ENCODE measurements around the gene TAS1R2. TPM values are rescaled to one million over a fixed set of nuclear protein-coding genes. Genes with fewer than 3 reads are reported as not detected.

Gene TAS1R2
- total RNA-seq, 1 experiment from 2014 or later = not detected

GRCh38 chr1:18807334-18808063 lies 52.0 kb downstream of the TAS1R2 start:
- Histone ChIP-seq H4K91ac (ENCODE audit: insufficient read length, low read depth, low read length) (no peak overlapping the region), H2BK5ac (ENCODE audit: insufficient read length, low read length) (no peak overlapping the region), H3K4ac (ENCODE audit: low read depth, low read length) (no peak overlapping the region), H2BK20ac (ENCODE audit: low read depth, low read length, poor library complexity, severe bottlenecking) (no peak overlapping the region), H2BK12ac (ENCODE audit: insufficient read length, low read depth, low read length) (no peak overlapping the region), H4K8ac (replicated peaks; ENCODE audit: insufficient read length, low read depth, low read length) (no peak overlapping the region), H3K23ac (ENCODE audit: insufficient read length, low read depth, low read length) (no peak overlapping the region), H3K79me2 (ENCODE audit: insufficient read depth, low read length) (no peaks in the 10 kb centered on the region), H2AFZ (ENCODE audit: low read length) (no peak overlapping the region), H3K18ac (ENCODE audit: insufficient read length, low read depth, low read length) (no peak overlapping the region), H3K9ac (ENCODE audit: extremely low read depth, insufficient read length, low read length) (no peak overlapping the region), H2AK5ac (ENCODE audit: insufficient read length, low read length) (no peak overlapping the region), H3K27ac (ENCODE audit: insufficient read length, low read depth, low read length) (no peak overlapping the region), H4K5ac (ENCODE audit: insufficient read length, low read depth, low read length) (no peak overlapping the region), H3K27me3 (ENCODE audit: insufficient read depth, low read length) (no peaks in the 10 kb centered on the region; the same call in 1 of the 2 replicates), H3K14ac (ENCODE audit: insufficient read depth, low read length) (no peak overlapping the region), H3T11ph (ENCODE audit: low read length) (no peak overlapping the region), H2BK15ac (ENCODE audit: low read depth, low read length) (no peak overlapping the region), H3K56ac (ENCODE audit: insufficient read length, low read depth, low read length) (no peak overlapping the region), H3K79me1 (ENCODE audit: insufficient read depth, low read depth, low read length, poor library complexity, severe bottlenecking) (no peaks in the 10 kb centered on the region), H3K4me2 (ENCODE audit: insufficient read depth, insufficient read length, low read length) (no peak overlapping the region), H2BK120ac (ENCODE audit: low read depth, low read length, poor library complexity, severe bottlenecking) (no peak overlapping the region), H4K20me1 (ENCODE audit: control insufficient read depth, insufficient read depth, insufficient read length) (no peaks in the 10 kb centered on the region), H3K23me2 (ENCODE audit: insufficient read length, low read depth, low read length, poor library complexity, severe bottlenecking) (no peaks in the 10 kb centered on the region), H3K9me3 (ENCODE audit: control insufficient read depth, low read depth, low read length) (no peaks in the 10 kb centered on the region), H3K4me1 (ENCODE audit: insufficient read depth, low read length) (no peaks in the 10 kb centered on the region)
- Mint-ChIP-seq H3K4me1 (peaks cover 0 to 25% of the 10 kb centered on the region in 2 experiments; a peak in 3 of 4 replicates), H3K4me3 (no peak overlapping the region), H3K36me3 (ENCODE audit: insufficient read depth in 1 of 3, low read depth in 3 of 3) (no peaks in the 10 kb centered on the region), H3K9me3 (no peaks in the 10 kb centered on the region; a peak in 1 of 5 replicates), H3K27ac (0 out of 7 replicates have a peak overlapping the region, but pooled peaks of 1 of the 3 experiments have one; percentile 70), H3K27me3 (ENCODE audit: low read depth) (peaks cover 18% of the 10 kb centered on the region)
- no peak for DNase-seq
- TF ChIP-seq CTCF (conservative IDR thresholded peaks at IDR 0.05) = no peak
- WGBS (ENCODE audit: extremely low coverage, insufficient read length, low lambda C conversion rate) = no CpG with 5 or more reads among the region's 10 CpGs

Data from H9 (cell line).